GM19455 (cell line): Measurements from ENCODE around the gene AUTS2.

Experiments
- ATAC-seq: cut with Tn5 transposase; IDR thresholded peaks from one replicate; pipeline ENCODE4 v1.9.1; 2021; ENCODE audit not compliant: unreplicated experiment

AUTS2 gene

GRCh38 chr7:69598081-69598486 lies at the start of gene AUTS2:
AUTS2 (plus strand) TSS chr7:69598475; CDS start chr7:69599654, 1,179 bp downstream.
- peak; percentile 63 for ATAC-seq

- ATAC-seq: no peak
Measured at GRCh38 chr7:69550991-69551390, 47.3 kb upstream of the AUTS2 start.

- no peak for ATAC-seq
Measured at GRCh38 chr7:69553190-69553589, 45.1 kb upstream of the AUTS2 start.

DNA sequence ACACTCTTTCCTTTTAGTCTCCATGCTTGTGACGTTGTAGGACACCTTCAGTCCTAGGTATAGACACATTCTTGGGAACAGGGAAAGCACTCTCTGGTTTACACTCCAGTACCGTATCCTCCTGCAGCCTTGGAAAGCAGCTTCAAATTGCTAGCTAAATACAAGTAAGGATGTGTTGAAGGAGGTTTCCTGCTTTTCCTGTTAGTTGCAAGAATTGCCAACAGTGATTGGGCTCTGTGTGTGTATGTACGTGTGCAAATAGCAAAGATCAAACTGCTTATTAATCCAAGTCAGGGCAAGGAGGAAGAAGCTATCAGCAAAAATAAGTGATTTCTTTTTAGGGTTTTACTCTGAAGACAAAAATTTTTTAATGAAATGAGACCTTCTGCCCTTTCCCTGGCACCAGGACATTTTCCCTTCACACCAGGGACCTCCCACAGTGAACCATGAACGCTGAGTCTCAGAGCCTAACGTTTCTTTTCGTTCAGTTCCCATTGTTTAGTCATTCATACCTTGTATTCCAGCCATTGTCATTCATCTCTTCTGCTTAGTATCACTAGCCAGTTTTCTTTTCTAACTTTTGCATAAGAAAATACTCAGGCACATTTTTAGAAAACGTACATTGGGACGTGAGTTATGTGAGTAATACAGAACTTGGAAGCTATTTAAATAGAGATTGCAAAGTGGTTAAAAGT lies 36.9 kb upstream of the AUTS2 start:
- no peak for ATAC-seq

- no peak for ATAC-seq
Measured at GRCh38 chr7:69564454-69565417, 33.5 kb upstream of the AUTS2 start.

DNA sequence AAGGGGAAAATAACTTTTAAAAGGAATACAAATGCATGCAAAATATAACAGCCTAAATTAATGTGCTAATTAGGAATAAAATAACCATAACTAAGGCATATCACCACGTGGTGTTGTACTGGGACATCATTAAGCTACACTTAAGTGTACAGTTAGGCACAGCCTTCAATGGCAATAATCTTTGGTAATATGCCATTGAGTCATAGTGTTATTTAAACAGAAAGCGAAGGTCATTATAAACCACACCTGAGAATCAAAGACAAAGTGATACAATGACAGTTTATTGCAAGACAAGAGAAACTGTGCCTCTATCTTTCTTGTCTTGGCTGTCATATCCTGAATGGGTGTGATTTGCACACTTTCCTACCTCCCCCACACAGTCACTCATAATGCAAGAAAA lies 30.5 kb upstream of the AUTS2 start:
- no peak for ATAC-seq

GRCh38 chr7:69568266-69568665 lies 30.0 kb upstream of the AUTS2 start:
- no peak for ATAC-seq

GRCh38 chr7:69575651-69576050 lies 22.6 kb upstream of the AUTS2 start:
- no peak for ATAC-seq

DNA sequence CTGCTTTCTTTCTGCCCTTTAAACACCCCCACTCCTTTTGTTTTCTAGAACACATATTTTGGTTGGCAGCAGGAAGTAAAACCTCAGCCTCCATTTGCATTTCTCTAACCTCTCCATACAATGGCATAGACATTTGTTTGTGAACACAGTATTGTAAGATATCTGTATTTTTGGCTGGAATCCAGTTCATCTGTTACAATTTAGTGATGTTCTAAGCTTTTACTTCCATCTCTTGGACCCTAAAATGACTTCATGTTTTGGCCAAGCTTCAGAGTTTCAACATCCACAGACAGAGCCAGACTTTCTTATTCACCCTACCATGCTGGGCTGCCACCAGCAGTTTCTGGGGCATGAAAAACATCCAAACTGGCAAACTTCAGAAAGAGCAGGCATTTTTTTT lies 21.1 kb upstream of the AUTS2 start:
- no peak for ATAC-seq

DNA sequence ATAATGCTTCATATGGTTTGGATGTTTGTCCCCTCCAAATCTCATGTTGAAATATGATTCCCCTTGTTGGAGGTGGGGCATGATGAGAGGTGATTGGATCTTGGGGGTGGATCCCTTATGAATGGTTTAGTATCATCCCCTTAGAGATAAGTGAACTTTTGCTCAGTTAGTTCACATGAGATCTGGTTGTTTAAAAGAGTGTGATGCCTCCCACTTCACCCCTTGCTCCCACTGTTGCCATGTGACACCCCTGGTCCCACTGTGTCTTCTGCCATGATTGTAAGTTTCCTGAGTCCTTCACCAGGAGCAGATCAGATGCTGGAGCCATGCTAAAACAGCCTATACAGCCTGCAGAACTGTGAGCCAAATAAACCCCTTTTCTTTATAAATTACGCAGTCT lies 13.1 kb upstream of the AUTS2 start:
- no peak for ATAC-seq

GRCh38 chr7:69586321-69586720 lies 12.0 kb upstream of the AUTS2 start:
- no peak for ATAC-seq

DNA sequence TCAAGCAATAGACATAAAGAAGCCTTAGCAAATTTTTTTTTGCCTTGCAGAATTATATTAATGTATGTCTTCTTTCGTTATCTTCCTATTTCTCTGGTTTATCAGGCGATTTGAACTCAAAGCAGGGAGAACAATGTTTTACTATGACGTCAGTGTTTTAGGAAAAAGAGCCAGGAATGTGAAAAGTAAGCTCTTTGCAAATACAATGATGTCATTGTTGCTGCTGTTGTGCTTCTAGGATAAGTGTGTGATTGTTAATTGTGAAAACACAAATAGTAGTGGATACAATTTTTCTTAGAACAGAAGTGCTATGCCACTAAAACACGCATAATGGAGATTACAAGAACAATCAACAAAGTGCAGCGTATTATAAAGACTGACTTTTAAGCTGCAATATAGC lies 9.5 kb upstream of the AUTS2 start:
- no peak for ATAC-seq

- no peak for ATAC-seq
Measured at GRCh38 chr7:69591805-69592204, 6.5 kb upstream of the AUTS2 start.

GRCh38 chr7:69593511-69593910 lies 4.8 kb upstream of the AUTS2 start:
- no peak for ATAC-seq

DNA sequence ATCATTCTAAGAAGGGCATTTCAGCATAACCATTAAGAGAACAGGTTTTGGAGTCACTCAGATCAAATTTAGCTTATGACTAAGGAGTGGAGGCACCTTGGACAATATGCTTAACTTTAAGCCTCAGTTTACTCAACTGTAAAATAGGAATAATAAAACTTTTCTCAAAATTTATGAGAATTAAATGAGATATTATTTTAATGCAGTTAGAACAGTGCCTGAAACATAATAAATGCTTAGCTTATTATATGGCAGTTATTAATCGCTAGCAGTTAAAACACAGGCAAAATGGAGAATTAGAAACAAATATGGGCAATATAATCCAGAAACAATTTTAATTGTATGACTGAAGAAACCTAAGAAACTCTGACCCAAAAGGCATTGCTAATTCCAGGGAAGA lies 2.9 kb upstream of the AUTS2 start:
- no peak for ATAC-seq

DNA sequence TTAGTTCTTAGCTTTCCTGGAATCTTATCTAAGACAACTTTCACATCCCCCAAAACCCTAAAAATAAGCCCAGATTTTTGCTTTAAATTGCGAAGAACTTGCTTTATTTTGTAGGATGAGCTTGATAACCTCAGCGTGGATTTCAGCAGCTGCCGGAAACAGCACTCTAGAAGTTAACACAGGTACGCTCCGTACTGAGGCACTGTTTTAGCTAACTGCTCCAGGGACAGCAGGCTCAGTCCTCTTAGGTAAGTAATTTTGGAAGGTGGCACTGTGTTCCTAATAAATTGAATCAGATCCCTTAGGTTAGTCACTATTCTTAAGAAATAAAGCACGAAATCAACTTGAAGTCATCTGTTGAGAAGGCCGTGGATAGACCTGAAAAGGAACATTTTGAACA lies 2.2 kb upstream of the AUTS2 start:
- no peak for ATAC-seq

DNA sequence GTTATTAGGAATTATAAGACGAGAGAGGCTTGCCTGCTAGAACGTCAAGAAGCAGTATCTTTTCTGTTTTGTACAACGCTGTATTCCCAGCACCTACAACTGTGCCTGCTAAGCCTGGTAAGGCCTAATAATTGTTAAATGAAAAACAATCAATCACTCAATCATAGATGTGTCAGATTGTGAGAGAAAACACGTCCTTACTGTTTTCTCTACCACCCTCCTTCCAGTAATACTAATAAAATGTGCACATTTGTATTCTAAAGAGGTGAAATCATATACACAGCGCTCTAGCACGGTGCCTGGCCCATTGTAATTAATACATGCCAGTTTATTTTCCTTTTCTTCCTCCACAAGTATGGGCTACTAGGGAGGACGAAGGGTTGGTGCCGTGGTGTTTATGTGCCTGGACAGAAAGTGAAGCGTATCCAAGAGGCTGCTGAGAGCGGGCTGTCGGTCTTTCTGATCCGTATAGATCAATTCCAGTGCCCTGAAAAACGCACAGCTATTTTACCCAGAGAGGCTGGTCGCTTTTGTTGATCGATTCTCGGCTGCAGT lies 1.5 kb upstream of the AUTS2 start:
- ATAC-seq: no peak

GRCh38 chr7:69597278-69598076 lies 798 bp upstream of the AUTS2 start:
- peak; percentile 22 for ATAC-seq

- no peak for ATAC-seq
Measured at GRCh38 chr7:69598487-69599285, 411 bp downstream of the AUTS2 start.

DNA sequence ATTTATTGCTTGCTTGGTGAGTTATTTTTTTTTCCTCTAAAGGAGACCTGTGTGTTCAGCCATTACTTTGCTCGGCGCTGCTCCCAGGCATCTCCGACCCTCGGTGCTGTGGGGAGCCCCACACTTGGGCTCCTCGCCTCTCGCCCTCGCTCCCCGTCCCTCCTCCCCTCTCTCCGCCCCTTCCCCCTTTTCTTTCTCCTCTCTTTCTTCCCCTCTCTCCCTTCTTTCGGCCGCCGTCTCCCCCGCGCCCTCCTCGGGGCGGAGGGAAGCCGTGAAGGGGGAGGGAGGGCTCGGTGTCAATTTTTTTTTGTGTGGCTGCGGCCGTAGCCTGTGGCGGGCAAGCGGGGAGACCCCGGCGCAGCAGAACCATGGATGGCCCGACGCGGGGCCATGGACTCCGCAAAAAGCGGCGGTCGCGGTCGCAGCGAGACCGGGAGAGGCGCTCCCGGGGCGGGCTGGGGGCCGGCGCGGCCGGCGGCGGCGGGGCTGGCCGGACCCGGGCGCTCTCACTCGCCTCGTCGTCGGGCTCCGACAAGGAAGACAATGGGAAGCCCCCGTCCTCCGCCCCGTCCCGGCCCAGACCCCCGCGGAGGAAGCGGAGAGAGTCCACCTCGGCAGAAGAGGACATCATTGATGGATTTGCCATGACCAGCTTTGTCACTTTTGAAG lies 1.1 kb downstream of the AUTS2 start:
- ATAC-seq: no peak
